NT2/D1 (cell line): ENCODE data around the gene ZSCAN21.

ENCODE experiments used
- YY1 ChIP-seq: IDR thresholded peaks from 2 replicates; pipeline ENCODE4 v1.6.1; 2011; ENCODE audit not compliant: insufficient read length, insufficient read depth
- ZNF274 ChIP-seq: IDR thresholded peaks from 2 replicates; pipeline ENCODE4 v1.6.1; 2011; ENCODE audit warnings: mild to moderate bottlenecking, low read depth, low read length

DNA sequence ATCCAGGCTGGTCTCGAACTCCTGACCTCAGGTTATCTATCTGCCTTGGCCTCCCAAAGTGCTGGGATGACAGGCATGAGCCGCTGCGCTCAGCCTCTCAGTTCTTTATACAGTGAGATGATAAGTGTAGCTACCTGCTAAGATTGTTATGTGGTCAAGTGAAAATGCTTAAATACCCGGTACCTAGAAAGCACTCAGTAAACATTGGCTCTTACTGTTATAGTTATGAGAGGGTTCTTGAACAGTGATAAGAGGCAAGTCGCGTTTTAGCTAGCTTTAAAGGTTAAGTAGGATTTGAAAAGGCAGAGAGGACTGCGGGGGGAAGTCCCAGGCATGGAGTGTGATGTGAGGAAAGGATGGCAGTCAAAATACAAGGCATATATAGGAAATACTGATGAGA, 29.7 kb upstream of the ZSCAN21 start:
- TF ChIP-seq ZNF274 = no peak
- no peak for TF ChIP-seq YY1
